ENCODE measurements around the gene SND1.

The SND1 gene

GRCh38 chr7:128091106-128091505 is 439.1 kb downstream of the SND1 start:
- no peak for TF ChIP-seq CTCF (IDR thresholded peaks at IDR 0.05)
- no peak for DNase-seq (ENCODE audit: low spot score)
- no peak overlapping the region for H3K27ac ChIP-seq
- no peak overlapping the region for H3K4me3 ChIP-seq

- TF ChIP-seq CTCF (IDR thresholded peaks at IDR 0.05) = no peak
- no peak overlapping the region for H3K27ac ChIP-seq
- no peak for DNase-seq (ENCODE audit: low spot score)
- H3K4me3 ChIP-seq = no peak overlapping the region
Measured at GRCh38 chr7:128092221-128092620, 440.2 kb downstream of the SND1 start.

GRCh38 chr7:128093614-128094570 is 441.9 kb downstream of the SND1 start:
- Histone ChIP-seq H3K27ac (no peak overlapping the region), H3K4me3 (no peak overlapping the region)
- DNase-seq (ENCODE audit: low spot score) = no peak
- TF ChIP-seq CTCF (IDR thresholded peaks at IDR 0.05) = no peak

GRCh38 chr7:128094686-128095085 is 442.7 kb downstream of the SND1 start:
- no peak for DNase-seq (ENCODE audit: low spot score)
- Histone ChIP-seq H3K27ac (no peak overlapping the region), H3K4me3 (no peak overlapping the region)
- TF ChIP-seq CTCF (IDR thresholded peaks at IDR 0.05) = no peak

- H3K4me3 ChIP-seq = no peak overlapping the region
- DNase-seq (ENCODE audit: low spot score) = no peak
- TF ChIP-seq CTCF (IDR thresholded peaks at IDR 0.05) = no peak
- H3K27ac ChIP-seq = no peak overlapping the region
Measured at GRCh38 chr7:128097211-128097731, 445.3 kb downstream of the SND1 start.

GRCh38 chr7:128098629-128099028 is 446.6 kb downstream of the SND1 start:
- Histone ChIP-seq H3K27ac (no peak overlapping the region), H3K4me3 (no peak overlapping the region)
- no peak for DNase-seq (ENCODE audit: low spot score)
- no peak for TF ChIP-seq CTCF (IDR thresholded peaks at IDR 0.05)

GRCh38 chr7:128099204-128099671 is 447.2 kb downstream of the SND1 start:
- Histone ChIP-seq H3K27ac (no peak overlapping the region), H3K4me3 (no peak overlapping the region)
- no peak for DNase-seq (ENCODE audit: low spot score)
- no peak for TF ChIP-seq CTCF (IDR thresholded peaks at IDR 0.05)
